HG03025 (cell line): ENCODE data around the gene CEP162.
"Not testable (repeated sequence)": the region's sequence is repeated elsewhere in the genome, so short reads cannot be mapped to it uniquely, and the experiment has no call there.

Experiments used
- ATAC-seq: cut with Tn5 transposase; IDR thresholded peaks from one replicate; pipeline ENCODE4 v1.9.1; 2021; ENCODE audit warnings: mild to moderate bottlenecking, moderate library complexity; ENCODE audit not compliant: unreplicated experiment, low FRiP score

Gene CEP162

GRCh38 chr6:84095156-84095555 is 132.3 kb downstream of the CEP162 start:
- no peak for ATAC-seq

DNA sequence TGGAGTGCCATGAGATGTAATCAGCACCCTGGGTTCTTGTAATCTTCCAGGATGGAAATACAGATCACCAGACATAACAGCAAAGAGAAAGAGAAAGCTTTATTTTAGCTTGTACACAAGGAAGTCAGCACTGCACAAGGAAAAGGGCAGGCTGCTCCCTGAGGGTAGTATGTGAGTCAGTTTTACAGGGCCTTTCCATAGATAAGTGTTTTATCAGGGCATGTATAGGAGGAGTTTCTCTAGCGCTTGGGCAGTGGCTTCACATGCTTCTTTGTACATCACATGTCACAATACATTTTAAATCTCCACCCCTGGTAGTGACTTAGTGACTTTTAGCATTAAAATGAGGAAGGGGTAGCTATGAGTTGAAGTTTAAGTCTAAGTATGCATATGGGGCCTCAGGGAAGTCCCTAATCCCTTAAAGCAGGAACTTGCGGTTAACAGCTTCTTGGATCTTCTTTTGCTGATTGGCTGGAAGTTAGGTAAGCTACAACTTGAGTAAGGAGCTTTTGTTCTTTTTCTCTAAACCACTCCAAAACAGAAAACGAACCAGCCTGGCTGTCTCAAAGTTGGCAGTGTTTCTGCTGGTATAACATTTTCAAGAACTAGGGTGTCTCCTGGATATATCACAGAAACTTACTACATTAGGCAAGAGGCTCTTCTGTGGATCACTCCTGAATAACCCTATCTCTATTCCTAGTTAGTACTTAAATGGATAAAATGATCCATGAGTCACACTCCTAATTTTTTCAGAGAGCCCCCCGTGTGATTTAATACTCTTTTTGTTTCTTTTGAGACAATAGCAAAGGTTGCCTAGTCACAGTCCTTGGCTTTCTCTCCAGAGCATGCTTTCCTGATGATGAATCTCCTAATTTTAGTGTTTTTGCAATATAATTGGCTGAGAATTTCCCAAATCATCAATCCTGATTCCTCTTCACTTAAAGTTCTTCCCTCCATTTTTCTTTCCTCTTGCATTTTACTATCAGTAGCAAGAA is 133.7 kb downstream of the CEP162 start:
- ATAC-seq, result no peak

DNA sequence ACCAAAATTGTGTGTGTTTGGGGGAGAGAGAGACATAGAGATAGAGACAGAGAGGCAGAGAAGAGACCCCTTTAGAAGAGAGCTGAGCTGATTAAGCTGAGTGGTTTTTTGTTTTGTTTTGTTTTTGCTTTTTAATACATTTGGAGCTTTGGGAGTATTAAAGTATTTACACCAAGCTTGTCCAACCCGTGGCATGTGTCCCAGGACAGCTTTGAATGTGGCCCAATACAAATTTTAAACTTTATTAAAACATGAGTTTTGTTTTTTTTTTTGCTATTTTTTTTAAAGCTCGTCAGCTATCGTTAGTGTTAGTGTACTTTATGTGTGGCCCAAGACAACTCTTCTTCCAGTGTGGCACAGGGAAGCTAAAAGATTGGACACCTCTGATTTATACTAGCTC is 137.9 kb downstream of the CEP162 start:
- no peak for ATAC-seq

GRCh38 chr6:84089081-84089480 is 138.4 kb downstream of the CEP162 start:
- ATAC-seq, result no peak

DNA sequence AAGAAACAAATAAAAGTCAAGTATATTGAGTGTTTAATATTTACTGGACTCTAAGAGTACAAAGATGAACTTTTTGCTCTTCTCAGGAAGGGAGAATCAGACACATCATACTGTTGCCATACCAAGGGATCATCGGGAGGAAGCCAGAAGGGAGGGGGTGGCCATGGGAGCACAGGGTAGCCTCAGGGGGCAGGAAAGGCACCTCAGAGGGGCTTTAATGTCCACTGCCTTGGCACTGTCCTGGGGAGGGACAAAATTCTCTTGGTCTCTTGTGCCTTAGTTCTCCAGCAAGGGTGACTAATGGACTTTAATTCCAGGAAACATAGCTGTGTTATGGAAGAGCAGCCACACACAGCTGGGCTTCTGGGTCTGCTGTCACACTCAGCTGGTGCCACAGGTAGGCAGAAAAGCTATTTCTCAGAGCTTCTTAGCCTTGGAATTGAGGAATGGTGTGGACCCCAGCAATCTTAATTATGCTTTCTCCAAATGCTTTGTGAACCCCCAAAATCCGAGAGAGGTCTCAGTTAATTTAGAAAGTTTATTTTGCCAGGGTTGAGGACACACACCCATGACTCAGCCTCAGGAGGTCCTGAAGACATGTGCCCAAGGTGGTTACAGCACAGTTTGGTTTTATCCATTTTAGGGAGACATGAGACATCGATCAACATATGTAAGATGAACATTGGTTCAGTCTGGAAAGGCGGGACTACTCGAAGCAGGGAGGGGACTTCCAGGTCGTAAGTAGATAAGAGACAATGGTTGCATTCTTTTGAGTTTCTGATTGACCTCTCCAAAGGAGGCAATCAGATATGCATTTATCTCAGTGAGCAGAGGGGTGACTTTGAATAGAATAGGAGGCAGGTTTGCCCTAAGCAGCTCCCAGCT is 140.7 kb downstream of the CEP162 start:
- ATAC-seq, result no peak

- ATAC-seq, result no peak
These were observed 141.4 kb downstream of the CEP162 start for GRCh38 chr6:84086056-84086455.

DNA sequence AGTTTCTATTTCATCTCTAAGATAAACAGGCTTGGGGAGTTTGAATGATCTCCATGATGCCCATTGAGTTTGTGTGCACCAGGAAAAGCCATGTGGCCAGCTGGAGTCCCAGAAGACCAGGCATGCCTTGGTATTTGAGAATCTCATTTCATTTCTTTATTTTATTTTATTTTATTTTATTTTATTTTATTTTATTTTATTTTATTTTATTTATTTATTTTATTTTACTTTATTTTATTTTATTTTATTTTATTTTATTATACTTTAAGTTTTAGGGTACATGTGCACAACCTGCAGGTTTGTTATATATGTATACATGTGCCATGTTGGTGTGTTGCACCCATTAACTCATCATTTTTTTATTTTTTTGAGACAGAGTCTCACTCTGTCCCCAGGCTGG is 142.7 kb downstream of the CEP162 start:
- ATAC-seq, result not testable (repeated sequence)

DNA sequence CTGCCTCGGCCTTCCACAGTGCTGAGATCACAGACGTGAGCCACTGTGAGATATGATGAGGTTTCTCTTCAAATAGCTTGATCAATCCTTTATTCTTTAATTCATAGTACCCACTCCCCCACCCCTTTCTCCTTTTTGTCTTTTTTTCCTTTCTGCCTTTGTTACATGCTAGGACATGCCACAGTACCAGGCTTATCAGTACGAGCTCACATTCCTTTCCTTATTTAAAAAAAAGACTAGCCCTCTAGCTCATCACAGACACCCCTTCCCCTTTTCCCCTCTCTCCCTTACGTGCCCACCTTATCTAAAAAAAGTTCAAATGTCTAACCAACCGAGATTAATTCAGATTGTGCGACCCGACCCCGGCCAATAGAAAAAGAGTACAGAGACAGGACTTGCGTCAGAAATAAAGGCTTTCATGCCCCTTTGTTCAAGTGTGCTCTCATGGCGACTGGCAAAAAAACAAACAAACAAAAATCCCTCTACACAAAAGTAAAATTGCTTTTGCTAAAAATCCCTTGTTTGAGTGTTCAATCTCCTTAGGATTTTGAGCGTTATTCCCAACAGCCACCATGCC is 144.7 kb downstream of the CEP162 start:
- no peak for ATAC-seq

GRCh38 chr6:84081222-84081621 is 146.2 kb downstream of the CEP162 start:
- ATAC-seq, result no peak

- no peak for ATAC-seq
These were observed 149.1 kb downstream of the CEP162 start for GRCh38 chr6:84078335-84078734.

- ATAC-seq, result no peak
These were observed 149.8 kb downstream of the CEP162 start for GRCh38 chr6:84077645-84078044.

DNA sequence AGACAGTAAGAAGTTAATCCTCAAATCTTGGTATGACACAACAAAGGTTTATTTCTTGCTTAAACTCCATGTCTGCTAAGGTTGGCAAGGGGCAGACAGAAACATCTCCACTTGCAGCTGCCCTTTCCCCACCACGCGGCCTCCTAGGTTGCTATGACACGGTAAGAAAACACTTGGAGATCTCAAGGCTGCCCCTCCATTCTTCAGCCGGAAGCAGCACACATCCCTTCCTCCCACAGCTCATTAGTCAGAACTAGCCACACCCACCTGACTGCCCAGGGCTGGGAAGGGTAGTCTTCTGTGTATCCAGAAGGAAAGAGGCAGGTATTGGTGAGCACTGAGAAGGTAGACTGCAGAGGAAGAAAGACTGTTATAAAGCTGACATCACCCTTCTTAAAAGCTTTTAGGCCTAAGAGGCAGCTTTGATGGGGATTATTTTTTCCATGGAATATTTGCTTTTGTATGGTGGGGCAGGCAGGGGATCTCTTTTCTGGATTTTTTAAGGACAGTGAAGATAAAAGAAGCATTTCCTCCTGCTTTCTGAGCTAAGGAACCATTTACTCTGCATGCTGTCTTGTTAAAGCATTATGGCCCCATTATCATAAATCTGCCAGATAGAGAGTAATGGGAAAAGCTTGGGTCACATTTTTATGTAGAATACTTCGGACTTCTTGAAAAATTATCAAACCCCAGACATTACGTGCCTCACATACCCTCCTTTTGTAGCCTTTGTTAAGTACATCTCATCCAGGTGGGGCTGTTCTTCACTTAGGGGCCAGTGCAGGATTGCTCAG is 152.3 kb downstream of the CEP162 start:
- ATAC-seq, result no peak
